GM12872 (cell line): Measurements from ENCODE around the gene GOLGA5.

Experiments
- CTCF ChIP-seq: IDR thresholded peaks from 3 replicates; pipeline ENCODE4 v1.5.1; 2011; ENCODE audit warnings: low read depth, mild to moderate bottlenecking, low read length, moderate library complexity; ENCODE audit not compliant: insufficient read depth

The GOLGA5 gene

GRCh38 chr14:92874962-92875661 lies 81.0 kb downstream of the GOLGA5 start:
- TF ChIP-seq CTCF: no peak

- TF ChIP-seq CTCF: no peak
Observed at GRCh38 chr14:92877757-92878431, 83.8 kb downstream of the GOLGA5 start.

- no peak for TF ChIP-seq CTCF
Observed at GRCh38 chr14:92880351-92880750, 86.2 kb downstream of the GOLGA5 start.

- TF ChIP-seq CTCF: no peak
Observed at GRCh38 chr14:92880851-92881250, 86.7 kb downstream of the GOLGA5 start.

- no peak for TF ChIP-seq CTCF
Observed at GRCh38 chr14:92883066-92883465, 89.0 kb downstream of the GOLGA5 start.

GRCh38 chr14:92884410-92884809 lies 90.3 kb downstream of the GOLGA5 start:
- no peak for TF ChIP-seq CTCF

- TF ChIP-seq CTCF: no peak
Observed at GRCh38 chr14:92885279-92886061, 91.4 kb downstream of the GOLGA5 start.
